Measurements from ENCODE around the gene KLHL40.

The KLHL40 gene

DNA sequence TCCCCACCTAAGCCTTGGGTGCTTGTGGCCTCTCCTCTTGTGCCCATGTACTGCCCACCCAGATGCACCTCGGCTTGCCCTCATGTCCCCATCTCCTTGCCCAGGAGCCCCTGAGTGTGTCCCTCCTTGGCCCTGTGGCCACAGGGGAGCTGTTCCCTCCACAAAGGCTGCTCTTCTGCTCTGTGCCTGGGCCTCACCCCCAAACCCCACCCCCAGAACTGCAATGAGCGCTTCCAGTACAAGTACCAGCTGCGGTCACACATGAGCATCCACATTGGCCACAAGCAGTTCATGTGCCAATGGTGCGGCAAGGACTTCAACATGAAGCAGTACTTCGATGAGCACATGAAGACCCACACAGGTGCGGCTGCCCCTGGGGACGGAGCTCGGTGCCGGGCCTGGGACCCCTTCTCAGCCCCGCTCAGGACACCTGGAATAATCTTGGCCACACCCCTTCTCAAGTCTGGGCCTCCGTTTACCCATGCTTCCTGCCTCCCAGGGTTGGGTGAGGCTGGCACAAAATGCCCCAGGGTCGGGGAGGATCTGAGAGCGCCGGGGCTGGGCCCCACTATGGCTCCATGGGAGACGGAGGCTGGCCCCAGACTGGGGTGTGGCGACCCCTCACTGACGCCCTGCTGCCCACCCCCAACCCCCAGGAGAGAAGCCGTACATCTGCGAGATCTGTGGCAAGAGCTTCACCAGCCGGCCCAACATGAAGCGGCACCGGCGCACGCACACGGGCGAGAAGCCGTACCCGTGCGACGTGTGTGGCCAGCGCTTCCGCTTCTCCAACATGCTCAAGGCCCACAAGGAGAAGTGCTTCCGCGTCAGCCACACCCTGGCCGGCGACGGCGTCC lies 21.5 kb upstream of the KLHL40 start:
- Histone ChIP-seq H2AFZ (ENCODE audit: low read length) (no peak overlapping the region), H3K9me2 (replicated peaks; ENCODE audit: insufficient read depth, low read length) (no peaks in the 10 kb centered on the region), H3K79me2 (ENCODE audit: low read length) (no peaks in the 10 kb centered on the region), H3K9me3 (replicated peaks; ENCODE audit: insufficient read depth, low read length) (no peaks in the 10 kb centered on the region), H3K4me3 (ENCODE audit: low read length) (no peak overlapping the region), H3K36me3 (replicated peaks; ENCODE audit: insufficient read depth, low read length) (no peaks in the 10 kb centered on the region), H3K4me1 (ENCODE audit: low read length) (no peaks in the 10 kb centered on the region), H3K27ac (ENCODE audit: low read length) (no peak overlapping the region), H4K20me1 (ENCODE audit: insufficient read depth, low read length) (no peaks in the 10 kb centered on the region), H3K27me3 (replicated peaks; ENCODE audit: insufficient read depth, low read length) (no peaks in the 10 kb centered on the region), H3F3A (ENCODE audit: insufficient read depth, low read length) (no peaks in the 10 kb centered on the region), H3K4me2 (ENCODE audit: low read depth, low read length) (no peak overlapping the region), H3K9ac (ENCODE audit: low read length) (no peak overlapping the region)
- no peak for DNase-seq
- no peak for TF ChIP-seq CTCF (IDR thresholded peaks at IDR 0.05; ENCODE audit: low read length)
- TF ChIP-seq EZH2phosphoT487 (IDR thresholded peaks at IDR 0.05; ENCODE audit: low read length), result no peak
- TF ChIP-seq EZH2 (optimal IDR thresholded peaks at IDR 0.05; ENCODE audit: low read depth, low read length), result no peak

- Histone ChIP-seq H3K4me1 (ENCODE audit: low read length) (no peaks in the 10 kb centered on the region), H3F3A (ENCODE audit: insufficient read depth, low read length) (no peaks in the 10 kb centered on the region), H3K79me2 (ENCODE audit: low read length) (no peaks in the 10 kb centered on the region), H3K4me2 (ENCODE audit: low read depth, low read length) (no peak overlapping the region), H3K36me3 (replicated peaks; ENCODE audit: insufficient read depth, low read length) (no peaks in the 10 kb centered on the region), H3K9me2 (replicated peaks; ENCODE audit: insufficient read depth, low read length) (no peaks in the 10 kb centered on the region), H3K9me3 (replicated peaks; ENCODE audit: insufficient read depth, low read length) (no peaks in the 10 kb centered on the region), H3K4me3 (ENCODE audit: low read length) (no peak overlapping the region), H4K20me1 (ENCODE audit: insufficient read depth, low read length) (no peaks in the 10 kb centered on the region), H2AFZ (ENCODE audit: low read length) (no peak overlapping the region), H3K9ac (ENCODE audit: low read length) (no peak overlapping the region), H3K27me3 (replicated peaks; ENCODE audit: insufficient read depth, low read length) (no peaks in the 10 kb centered on the region), H3K27ac (ENCODE audit: low read length) (no peak overlapping the region)
- DNase-seq, result no peak
- TF ChIP-seq EZH2phosphoT487 (IDR thresholded peaks at IDR 0.05; ENCODE audit: low read length) (no peak), EZH2 (optimal IDR thresholded peaks at IDR 0.05; ENCODE audit: low read depth, low read length) (no peak), CTCF (IDR thresholded peaks at IDR 0.05; ENCODE audit: low read length) (no peak)
Measured at GRCh38 chr3:42664438-42664803, 20.9 kb upstream of the KLHL40 start.

DNA sequence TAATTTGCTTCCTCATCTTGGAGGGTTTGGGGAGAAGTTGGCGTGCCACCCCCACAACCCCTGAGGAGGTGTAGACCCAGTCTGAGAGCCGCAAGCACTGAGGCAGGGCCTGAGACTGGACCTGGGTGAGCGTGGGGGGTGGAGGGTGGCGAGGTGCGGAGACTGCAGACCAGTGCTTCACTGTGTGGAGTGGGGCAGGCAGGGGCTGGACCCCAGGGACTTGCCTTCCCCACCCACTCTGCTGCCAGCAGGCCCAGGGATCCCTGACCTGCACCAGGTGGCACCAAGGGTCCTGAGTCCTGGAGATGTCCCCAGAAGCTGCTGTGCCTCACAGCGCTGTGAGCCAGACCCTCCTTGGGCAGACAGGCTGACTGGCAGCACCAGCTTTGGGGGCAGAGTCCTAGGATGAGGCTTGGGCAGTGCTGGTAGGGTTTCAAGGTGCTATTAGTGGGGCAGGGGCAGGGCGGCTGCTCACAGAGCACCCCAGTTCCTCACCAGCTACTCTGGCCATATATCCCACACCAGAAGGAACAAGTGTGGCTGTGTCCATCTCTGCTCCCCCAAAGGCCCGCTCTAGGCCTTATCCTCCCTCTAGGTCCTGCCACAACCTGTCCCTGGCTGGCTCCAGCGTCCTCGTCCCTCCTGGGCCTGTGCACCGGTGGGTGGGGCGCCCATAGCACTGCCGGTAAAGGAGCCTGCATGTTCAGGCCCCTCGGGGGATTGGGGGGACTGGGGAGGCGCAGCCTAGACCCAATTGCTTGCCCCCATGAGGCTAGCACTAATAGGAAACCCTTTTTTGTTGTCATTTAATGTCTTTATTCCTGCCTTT lies 20.1 kb upstream of the KLHL40 start:
- Histone ChIP-seq H3K27ac (ENCODE audit: low read length) (no peak overlapping the region), H3K9ac (ENCODE audit: low read length) (no peak overlapping the region), H3K79me2 (ENCODE audit: low read length) (no peaks in the 10 kb centered on the region), H3K4me3 (ENCODE audit: low read length) (no peak overlapping the region), H3K4me1 (ENCODE audit: low read length) (no peaks in the 10 kb centered on the region), H3F3A (ENCODE audit: insufficient read depth, low read length) (no peaks in the 10 kb centered on the region), H3K36me3 (replicated peaks; ENCODE audit: insufficient read depth, low read length) (no peaks in the 10 kb centered on the region), H3K4me2 (ENCODE audit: low read depth, low read length) (no peak overlapping the region), H4K20me1 (ENCODE audit: insufficient read depth, low read length) (no peaks in the 10 kb centered on the region), H2AFZ (ENCODE audit: low read length) (no peak overlapping the region), H3K9me3 (replicated peaks; ENCODE audit: insufficient read depth, low read length) (no peaks in the 10 kb centered on the region), H3K27me3 (replicated peaks; ENCODE audit: insufficient read depth, low read length) (no peaks in the 10 kb centered on the region), H3K9me2 (replicated peaks; ENCODE audit: insufficient read depth, low read length) (no peaks in the 10 kb centered on the region)
- TF ChIP-seq CTCF (IDR thresholded peaks at IDR 0.05; ENCODE audit: low read length) (no peak), EZH2phosphoT487 (IDR thresholded peaks at IDR 0.05; ENCODE audit: low read length) (no peak), EZH2 (optimal IDR thresholded peaks at IDR 0.05; ENCODE audit: low read depth, low read length) (no peak)
- no peak for DNase-seq
